H1 (cell line): Measurements from ENCODE around the gene ARID1B. TPM values are rescaled to one million over a fixed set of nuclear protein-coding genes. Genes with fewer than 3 reads are reported as not detected.

ENCODE experiments used
- CTCF ChIA-PET: fragments of 300-600 bp; sonication (Branson Sonifier 250); formaldehyde crosslinking; loops from one replicate; lab custom pipeline; 2021; ENCODE audit not compliant: partially characterized antibody; lab: Charles Lee
- POLR2A ChIA-PET: fragments of 300-600 bp; sonication (Branson Sonifier 250); formaldehyde crosslinking; loops from one replicate; lab custom pipeline; 2021; ENCODE audit warnings: inconsistent platforms; ENCODE audit not compliant: partially characterized antibody; lab: Charles Lee
- DNase-seq, 2 experiments: peaks; one replicate each; pipeline versions ENCODE4 v3.0.0 to v3.0.0-alpha.2; 2010 to 2022; ENCODE audit warnings: low spot score in 2 of 2, low read depth in 1 of 2, mixed read lengths in 1 of 2
- FAIRE-seq: peaks from 2 replicates; lab custom pipeline; 2011; peaks lifted over from hg19 to GRCh38; lab: Jason Lieb, UNC
- H2AFZ ChIP-seq: 2 replicates; pipeline ENCODE4 v1.8.1; 2012; ENCODE audit warnings: low read length, inconsistent platforms
- H2AK5ac ChIP-seq: 2 replicates; pipeline ENCODE4 v1.6.1; 2013; ENCODE audit warnings: low read depth, low read length
- H2BK120ac ChIP-seq: replicated peaks from 2 replicates; pipeline ENCODE3; 2013; ENCODE audit warnings: low read depth, low read length, inconsistent platforms
- H2BK12ac ChIP-seq: 2 replicates; pipeline ENCODE4 v1.6.1; 2013; ENCODE audit warnings: low read depth, low read length
- H2BK15ac ChIP-seq: 2 replicates; pipeline ENCODE4 v1.6.1; 2013; ENCODE audit warnings: low read length
- H2BK20ac ChIP-seq: 2 replicates; pipeline ENCODE4 v1.6.1; 2013; ENCODE audit warnings: low read length
- H2BK5ac ChIP-seq: 2 replicates; pipeline ENCODE4 v1.6.1; 2013; ENCODE audit warnings: low read depth, low read length
- H3K14ac ChIP-seq: 2 replicates; pipeline ENCODE4 v1.6.1; 2013; ENCODE audit warnings: inconsistent platforms; ENCODE audit not compliant: insufficient read length
- H3K18ac ChIP-seq: 2 replicates; pipeline ENCODE4 v1.6.1; 2013; ENCODE audit warnings: low read length; ENCODE audit errors: extremely low read depth
- H3K23ac ChIP-seq: 2 replicates; pipeline ENCODE4 v1.6.1; 2013; ENCODE audit warnings: inconsistent platforms; ENCODE audit not compliant: insufficient read length
- H3K23me2 ChIP-seq: 2 replicates; pipeline ENCODE4 v1.6.1; 2013; ENCODE audit warnings: low read depth, low read length
- H3K27ac ChIP-seq: 2 replicates; pipeline ENCODE4 v1.6.1; 2011; ENCODE audit warnings: low read depth, low read length, inconsistent platforms
- H3K27me3 ChIP-seq, 4 experiments: replicated peaks in 1 of 4; 1 replicate in 1 of 4; 2 replicates in 3 of 4; pipeline versions ENCODE4 v1.6.1 to v1.8.1; 2011 to 2013; ENCODE audit warnings: low read length in 3 of 4, mild to moderate bottlenecking in 3 of 4, inconsistent platforms in 2 of 4, mixed read lengths in 2 of 4, moderate library complexity in 1 of 4; ENCODE audit not compliant: control insufficient read depth in 3 of 4, insufficient read depth in 3 of 4; ENCODE audit errors: extremely low read depth in 1 of 4
- H3K36me3 ChIP-seq, 4 experiments: 2 replicates each; pipeline versions ENCODE4 v1.6.1 to v1.8.1; 2011 to 2013; ENCODE audit warnings: mild to moderate bottlenecking in 4 of 4, low read length in 3 of 4, moderate library complexity in 2 of 4, control low read depth in 1 of 4, inconsistent platforms in 1 of 4; ENCODE audit not compliant: insufficient read depth in 4 of 4, control insufficient read depth in 2 of 4
- H3K4ac ChIP-seq: replicated peaks from 2 replicates; pipeline ENCODE3; 2013; ENCODE audit warnings: low read length, low read depth, mixed read lengths, inconsistent platforms; ENCODE audit not compliant: insufficient read length
- H3K4me1 ChIP-seq, 4 experiments: replicated peaks in 1 of 4; 1 replicate in 1 of 4; 2 replicates in 3 of 4; pipeline versions ENCODE4 v1.6.1 to v1.8.1; 2011 to 2013; ENCODE audit warnings: low read length in 3 of 4, inconsistent platforms in 2 of 4, mixed read lengths in 1 of 4; ENCODE audit not compliant: insufficient read depth in 4 of 4, control insufficient read depth in 3 of 4
- H3K4me2 ChIP-seq, 2 experiments: 2 replicates each; pipeline versions ENCODE4 v1.6.1 to v1.8.1; 2011 to 2013; ENCODE audit warnings: low read depth in 2 of 2, low read length in 2 of 2, control low read depth in 1 of 2, inconsistent platforms in 1 of 2, mild to moderate bottlenecking in 1 of 2; ENCODE audit not compliant: insufficient read depth in 1 of 2
- H3K4me3 ChIP-seq, 4 experiments: fragments of 200-600, 300-600 bp in 1 of 4; sonication (generic), shearing (Covaris generic), sonication (Bioruptor Twin) in 1 of 4; 2 replicates each; pipeline versions ENCODE4 v1.5.1 to v1.8.1; 2011 to 2016; ENCODE audit warnings: low read length in 4 of 4, low read depth in 3 of 4, control low read depth in 2 of 4, inconsistent platforms in 2 of 4, mild to moderate bottlenecking in 2 of 4, mixed read lengths in 1 of 4, moderate library complexity in 1 of 4; ENCODE audit not compliant: insufficient read depth in 2 of 4; ENCODE audit errors: extremely low read depth in 1 of 4
- H3K56ac ChIP-seq: replicated peaks from 2 replicates; pipeline ENCODE3; 2013; ENCODE audit warnings: low read depth, mild to moderate bottlenecking, mixed read lengths, low read length, inconsistent platforms; ENCODE audit not compliant: insufficient read length
- H3K79me1 ChIP-seq: 2 replicates; pipeline ENCODE4 v1.6.1; 2013; ENCODE audit warnings: low read depth, low read length, control low read depth
- H3K79me2 ChIP-seq, 2 experiments: 2 replicates each; pipeline versions ENCODE4 v1.6.1 to v1.8.1; 2012 to 2013; ENCODE audit warnings: low read length in 2 of 2, mild to moderate bottlenecking in 2 of 2, inconsistent platforms in 1 of 2; ENCODE audit not compliant: insufficient read depth in 2 of 2, control insufficient read depth in 1 of 2
- H3K9ac ChIP-seq, 4 experiments: replicated peaks in 1 of 4; 1 replicate in 1 of 4; 2 replicates in 3 of 4; pipeline versions ENCODE4 v1.6.1 to v1.8.1; 2011 to 2013; ENCODE audit warnings: low read depth in 3 of 4, low read length in 3 of 4, control low read depth in 2 of 4, mild to moderate bottlenecking in 2 of 4, moderate library complexity in 2 of 4, inconsistent platforms in 1 of 4; ENCODE audit errors: extremely low read depth in 1 of 4
- H3K9me3 ChIP-seq, 2 experiments: 2 replicates each; pipeline versions ENCODE4 v1.6.1 to v1.8.1; 2012 to 2013; ENCODE audit warnings: mild to moderate bottlenecking in 2 of 2, moderate library complexity in 2 of 2, control low read depth in 1 of 2, inconsistent platforms in 1 of 2, low read depth in 1 of 2, low read length in 1 of 2, mixed read lengths in 1 of 2; ENCODE audit not compliant: insufficient read depth in 2 of 2
- H4K20me1 ChIP-seq, 2 experiments: replicated peaks in 1 of 2; 2 replicates each; pipeline versions ENCODE3 to v1.8.1; 2011 to 2013; ENCODE audit warnings: inconsistent platforms in 2 of 2, low read length in 2 of 2, mild to moderate bottlenecking in 1 of 2; ENCODE audit not compliant: insufficient read depth in 2 of 2, control insufficient read depth in 1 of 2
- H4K5ac ChIP-seq: 2 replicates; pipeline ENCODE4 v1.6.1; 2013; ENCODE audit warnings: low read length, low read depth, mixed read lengths, inconsistent platforms; ENCODE audit not compliant: insufficient read length
- H4K8ac ChIP-seq: 2 replicates; pipeline ENCODE4 v1.8.0; 2013; ENCODE audit warnings: mild to moderate bottlenecking, moderate library complexity, low read length, inconsistent platforms; ENCODE audit not compliant: insufficient read depth; ENCODE audit errors: extremely low read depth
- H4K91ac ChIP-seq: replicated peaks from 2 replicates; pipeline ENCODE3; 2013; ENCODE audit warnings: low read length, mixed read lengths, inconsistent platforms; ENCODE audit not compliant: insufficient read length
- TCF12 ChIP-seq: IDR thresholded peaks from 2 replicates; pipeline ENCODE4 v1.6.1; 2011; ENCODE audit warnings: low read depth, mild to moderate bottlenecking, low read length
- WGBS, 2 experiments: shearing (Covaris generic) in 1 of 2; methylation state at CpG; one replicate each; pipeline versions ENCODE4 v1.1.6 to v1.1.7; 2013 to 2015; ENCODE audit warnings: low lambda C conversion rate in 2 of 2, mixed read lengths in 2 of 2, inconsistent platforms in 1 of 2, low coverage in 1 of 2, missing lambda C conversion rate in 1 of 2; ENCODE audit not compliant: insufficient replicate concordance in 2 of 2, insufficient coverage in 1 of 2, insufficient read length in 1 of 2; ENCODE audit errors: extremely low coverage in 1 of 2, missing lambda C conversion rate in 1 of 2; 5-methylcytosine and 5-hydroxymethylcytosine counted together
- polyA plus RNA-seq, 7 experiments: library from polyadenylated mRNA; depleted of rRNA in 3 of 7; stranded (reverse) in 5 of 7; unstranded in 2 of 7; fragments of >200 nt in 5 of 7; fragments of 200-250 nt in 2 of 7; gene quantifications; 1 replicate in 5 of 7; 2 replicates in 1 of 7; 4 replicates in 1 of 7; pipeline versions ENCODE4 v1.2.1 to v1.2.3, GENCODE V29; 2011 to 2013; ENCODE audit warnings: missing spikeins in 2 of 7, mixed read lengths in 2 of 7
- total RNA-seq: library from RNA; stranded (reverse); fragmentation: NEBNext Ultra II Directional; extraction: Animal tissue kit (Norgen Biotek cat#: 25700); gene quantifications from 2 replicates; pipeline ENCODE4 v1.2.1, GENCODE V29; 2021

Gene ARID1B
- total and polyA plus RNA-seq, 2 of the 8 experiments (the other 6 are each of a cell fraction or from before 2014, with no cell fraction given) = 24.3 to 70.3 TPM

DNA sequence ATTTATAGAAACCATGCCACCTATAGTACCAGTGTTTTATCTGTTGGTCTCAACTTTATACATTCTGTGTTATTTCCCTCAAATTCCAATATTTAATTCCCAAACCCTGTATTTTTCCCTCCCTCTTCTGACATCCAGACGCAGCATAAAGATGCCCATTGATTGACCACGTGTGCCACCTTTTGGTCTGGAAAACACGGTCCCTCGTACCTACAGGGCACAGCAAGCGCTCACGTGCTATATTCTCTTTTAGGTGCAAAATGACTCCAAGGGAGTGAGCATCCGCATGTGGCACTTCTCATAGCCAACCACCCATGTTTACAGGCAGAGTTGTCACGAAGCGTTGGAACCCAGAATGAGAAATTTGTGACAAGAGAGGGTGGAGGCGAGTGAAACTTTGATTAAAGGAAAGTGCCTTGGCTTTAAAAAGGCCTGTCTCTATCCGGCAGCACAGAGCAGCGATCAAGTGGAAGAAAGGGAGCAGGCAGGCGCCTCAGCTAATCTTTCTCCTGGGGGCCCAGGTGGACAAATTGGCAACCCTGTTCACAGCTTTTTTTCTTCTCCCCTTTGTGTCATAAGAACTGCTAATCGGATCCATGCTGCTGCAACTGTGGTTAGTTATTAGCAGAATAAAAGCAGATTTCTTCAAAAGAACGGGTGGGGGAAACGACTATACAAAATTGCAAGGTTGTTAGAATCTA is 320.2 kb downstream of the ARID1B start:
- Histone ChIP-seq H2BK12ac (no peak overlapping the region), H3K14ac (no peak overlapping the region), H4K8ac (no peak overlapping the region), H3K27ac (no peak overlapping the region), H2AK5ac (no peak overlapping the region), H3K4me1 (peaks cover 0 to 2% (median 0%) of the 10 kb centered on the region in 4 experiments; a peak in 2 of 7 replicates), H2BK15ac (no peak overlapping the region), H3K18ac (no peak overlapping the region), H2BK120ac (no peak overlapping the region), H4K20me1 (peaks cover 1 to 3% of the 10 kb centered on the region in 2 experiments), H4K91ac (no peak overlapping the region), H4K5ac (no peak overlapping the region), H3K9ac (no peak overlapping the region), H3K9me3 (no peaks in the 10 kb centered on the region), H3K23ac (no peak overlapping the region), H3K4me3 (no peak overlapping the region), H3K4ac (no peak overlapping the region), H2BK20ac (no peak overlapping the region), H3K56ac (no peak overlapping the region), H3K36me3 (no peaks in the 10 kb centered on the region), H3K4me2 (no peak overlapping the region), H3K23me2 (no peaks in the 10 kb centered on the region), H3K79me2 (peaks cover 0 to 8% of the 10 kb centered on the region in 2 experiments; a peak in 1 of 4 replicates), H3K79me1 (no peaks in the 10 kb centered on the region; the same call in 1 of the 2 replicates), H3K27me3 (no peaks in the 10 kb centered on the region), H2BK5ac (no peak overlapping the region), H2AFZ (no peak overlapping the region)
- ChIA-PET POLR2A (no interaction called here), CTCF (interaction anchor here (0.6 to 1.8 kb wide), 5 partner anchors 11 to 90 kb away, joined by 3 to 7 read pairs (median 3); no protein-coding TSS in a partner anchor)
- no peak for TF ChIP-seq TCF12
- FAIRE-seq (no peak), DNase-seq (no peak)
- WGBS, 2 experiments = 90% methylated on average over 16 of the region's 16 CpGs; no CpG with 5 or more reads in 1 of the 2 experiments
